GM23338 (cell line): ENCODE measurements around the gene CTNNBIP1. TPM values are rescaled to one million over a fixed set of nuclear protein-coding genes. Genes with fewer than 3 reads are reported as not detected.
A peak's percentile ranks its signal among the peaks of the same experiment; 100 is the strongest.

ENCODE experiments used
- ATAC-seq: fragments of 200-7000 bp; cut with Tn5 transposase; 3 replicates; pipeline ENCODE4 v1.9.1; 2020
- DNase-seq: peaks from one replicate; pipeline ENCODE4 v3.0.0-alpha.2; 2015; ENCODE audit warnings: low spot score
- H2AFZ ChIP-seq: fragments of 200-600 bp; sonication (generic); 2 replicates; pipeline ENCODE4 v1.8.0; 2016; ENCODE audit warnings: antibody characterized with exemption, mild to moderate bottlenecking, moderate library complexity
- H3F3A ChIP-seq: fragments of 200-600 bp; sonication (generic); replicated peaks from 2 replicates; pipeline ENCODE4 v1.8.0; 2017; ENCODE audit warnings: antibody characterized with exemption, mixed run types, low read depth
- H3K27ac ChIP-seq: fragments of 200-600 bp; sonication (generic); 2 replicates; pipeline ENCODE4 v1.6.1; 2016; ENCODE audit warnings: low read depth
- H3K27me3 ChIP-seq: fragments of 200-600 bp; sonication (generic); 2 replicates; pipeline ENCODE4 v1.8.0; 2016; ENCODE audit warnings: mild to moderate bottlenecking, mixed run types, moderate library complexity; ENCODE audit not compliant: insufficient read depth
- H3K36me3 ChIP-seq: fragments of 200-600 bp; sonication (generic); 2 replicates; pipeline ENCODE4 v1.8.0; 2016; ENCODE audit warnings: mild to moderate bottlenecking; ENCODE audit not compliant: insufficient read depth
- H3K4me1 ChIP-seq: fragments of 200-600 bp; sonication (generic); 2 replicates; pipeline ENCODE4 v1.8.0; 2016; ENCODE audit warnings: mild to moderate bottlenecking, moderate library complexity; ENCODE audit not compliant: insufficient read depth
- H3K4me2 ChIP-seq: fragments of 200-600 bp; sonication (generic); 2 replicates; pipeline ENCODE4 v1.7.1; 2017; ENCODE audit warnings: mixed run types
- H3K4me3 ChIP-seq: fragments of 200-600 bp; sonication (generic); 2 replicates; pipeline ENCODE4 v1.6.1; 2016; ENCODE audit warnings: mixed run types
- H3K79me2 ChIP-seq: fragments of 200-600 bp; sonication (generic); replicated peaks from 2 replicates; pipeline ENCODE4 v1.8.0; 2017; ENCODE audit warnings: mild to moderate bottlenecking; ENCODE audit not compliant: insufficient read depth
- H3K9me2 ChIP-seq: fragments of 200-600 bp; sonication (generic); 2 replicates; pipeline ENCODE4 v1.8.0; 2017; ENCODE audit not compliant: insufficient read depth
- H4K20me1 ChIP-seq: fragments of 200-600 bp; sonication (generic); replicated peaks from 2 replicates; pipeline ENCODE4 v1.8.0; 2017; ENCODE audit warnings: mild to moderate bottlenecking; ENCODE audit not compliant: insufficient read depth
- H3K27ac Mint-ChIP-seq: 2 replicates; pipeline ENCODE4 v1.8.0; 2020; ENCODE audit warnings: inconsistent platforms, mild to moderate bottlenecking, moderate library complexity, mixed read lengths
- H3K27me3 Mint-ChIP-seq: 3 replicates; pipeline ENCODE4 v1.8.0; 2022; ENCODE audit warnings: low read depth, mild to moderate bottlenecking, moderate library complexity, mixed read lengths, inconsistent platforms; ENCODE audit not compliant: insufficient read depth, poor library complexity
- H3K36me3 Mint-ChIP-seq: 3 replicates; pipeline ENCODE4 v1.8.0; 2021; ENCODE audit warnings: low read depth, mild to moderate bottlenecking, inconsistent platforms, moderate library complexity, mixed read lengths
- H3K4me1 Mint-ChIP-seq: 3 replicates; pipeline ENCODE4 v1.8.0; 2020; ENCODE audit warnings: mild to moderate bottlenecking, inconsistent platforms, mixed read lengths
- H3K4me3 Mint-ChIP-seq: 3 replicates; pipeline ENCODE4 v1.8.0; 2021; ENCODE audit warnings: moderate library complexity, mild to moderate bottlenecking, inconsistent platforms, mixed read lengths
- H3K9me3 Mint-ChIP-seq: 3 replicates; pipeline ENCODE4 v1.8.0; 2020; ENCODE audit warnings: moderate library complexity, mild to moderate bottlenecking, inconsistent platforms, mixed read lengths
- CREB1 ChIP-seq: fragments of 250-450 bp; sonication (Bioruptor Pico); IDR thresholded peaks from 2 replicates; pipeline ENCODE4 v1.5.0; 2020; ENCODE audit warnings: low read depth, mild to moderate bottlenecking, moderate library complexity
- CTCF ChIP-seq, 2 experiments: fragments of 200-600 bp in 1 of 2; sonication (generic) in 1 of 2; conservative IDR thresholded peaks; 2 replicates each; pipeline versions ENCODE4 v1.5.1 to v1.6.1; 2016 to 2017; ENCODE audit warnings: antibody characterized with exemption in 2 of 2, low read depth in 2 of 2, mild to moderate bottlenecking in 2 of 2, moderate library complexity in 1 of 2
- ETS1 ChIP-seq: IDR thresholded peaks from 2 replicates; pipeline ENCODE4 v1.6.1; 2016; ENCODE audit warnings: antibody characterized with exemption
- EZH2 ChIP-seq: fragments of 200-600 bp; sonication (generic); IDR thresholded peaks from one replicate; pipeline ENCODE4 v1.8.0; 2017; ENCODE audit warnings: antibody characterized with exemption, mild to moderate bottlenecking, low read depth; ENCODE audit not compliant: unreplicated experiment
- EZH2phosphoT487 ChIP-seq: fragments of 200-600 bp; sonication (generic); IDR thresholded peaks from one replicate; pipeline ENCODE4 v1.8.1; 2018; ENCODE audit warnings: antibody characterized with exemption; ENCODE audit not compliant: unreplicated experiment
- JUNB ChIP-seq: IDR thresholded peaks from one replicate; pipeline ENCODE4 v1.6.1; 2016; ENCODE audit warnings: antibody characterized with exemption; ENCODE audit not compliant: unreplicated experiment
- NANOG ChIP-seq: IDR thresholded peaks from 2 replicates; pipeline ENCODE4 v1.6.1; 2016; ENCODE audit warnings: antibody characterized with exemption, borderline replicate concordance
- POLR2AphosphoS5 ChIP-seq: IDR thresholded peaks from 2 replicates; pipeline ENCODE4 v1.6.1; 2016; ENCODE audit warnings: antibody characterized with exemption, low read depth
- REST ChIP-seq: IDR thresholded peaks from one replicate; pipeline ENCODE4 v1.6.1; 2018; ENCODE audit warnings: antibody characterized with exemption; ENCODE audit not compliant: unreplicated experiment
- STAT1 ChIP-seq: IDR thresholded peaks from one replicate; pipeline ENCODE4 v1.6.1; 2016; ENCODE audit warnings: antibody characterized with exemption; ENCODE audit not compliant: unreplicated experiment
- ZNF114 ChIP-seq: fragments of 250-450 bp; sonication (Bioruptor Pico); IDR thresholded peaks from 2 replicates; pipeline ENCODE4 v1.5.0; 2020; ENCODE audit warnings: mild to moderate bottlenecking, moderate library complexity
- ZNF331 ChIP-seq: fragments of 250-450 bp; sonication (Bioruptor Pico); IDR thresholded peaks from 2 replicates; pipeline ENCODE4 v1.5.0; 2020; ENCODE audit warnings: low read depth, mild to moderate bottlenecking, moderate library complexity
- ZNF462 ChIP-seq: fragments of 250-450 bp; sonication (Bioruptor Pico); IDR thresholded peaks from 2 replicates; pipeline ENCODE4 v1.5.0; 2020; ENCODE audit warnings: mild to moderate bottlenecking, moderate library complexity
- polyA plus RNA-seq: library from polyadenylated mRNA; unstranded; fragments of >200 nt; fragmentation: Nextera tagmentation; extraction: Ambion mirVana; gene quantifications from 2 replicates; pipeline ENCODE4 v1.2.1, GENCODE V29; 2016
- total RNA-seq: library from RNA; depleted of rRNA; stranded (reverse); fragments of >200 nt; shearing (Covaris generic); gene quantifications from 2 replicates; pipeline ENCODE4 v1.2.3, GENCODE V29; 2014

The CTNNBIP1 gene
- total and polyA plus RNA-seq, 2 experiments from 2014 or later = 30.3 to 55.1 TPM

- DNase-seq (no peak), ATAC-seq (no peak; the same call in 2 of the 3 replicates)
- H3K4me3 Mint-ChIP-seq = no peak overlapping the region
- Histone ChIP-seq H3K79me2 (peaks cover 99% of the 10 kb centered on the region), H3F3A (peaks cover 19% of the 10 kb centered on the region; the same call in 1 of the 2 replicates), H3K27me3 (no peaks in the 10 kb centered on the region), H3K9me2 (no peaks in the 10 kb centered on the region), H3K4me2 (0 out of 2 replicates have a peak overlapping the region, but pooled peaks have one; percentile 19), H3K4me3 (no peak overlapping the region), H2AFZ (no peak overlapping the region), H4K20me1 (peaks cover 41% of the 10 kb centered on the region), H3K4me1 (peaks cover 30% of the 10 kb centered on the region), H3K36me3 (no peaks in the 10 kb centered on the region), H3K27ac (peak overlapping the region; percentile 73)
- H3K27ac Mint-ChIP-seq = peak overlapping the region; percentile 76; the same call in 1 of the 2 replicates
- TF ChIP-seq ZNF462 (no peak), JUNB (no peak), ZNF331 (no peak), CREB1 (CRISPR knock-in tag) (no peak), CTCF (conservative IDR thresholded peaks at IDR 0.05; ENCODE audit: low read depth in 2 of 2) (no peak), ZNF114 (CRISPR knock-in tag) (no peak), REST (no peak), STAT1 (no peak), EZH2 (no peak), ETS1 (no peak), NANOG (no peak), EZH2phosphoT487 (no peak), POLR2AphosphoS5 (no peak)
- H3K4me1 Mint-ChIP-seq = peaks cover 35% of the 10 kb centered on the region
- H3K36me3 Mint-ChIP-seq = no peaks in the 10 kb centered on the region
- H3K9me3 Mint-ChIP-seq = no peaks in the 10 kb centered on the region
- peaks cover 14% of the 10 kb centered on the region for H3K27me3 Mint-ChIP-seq
These were observed 105.0 kb downstream of the CTNNBIP1 start for GRCh38 chr1:9805006-9805508.
